Upper lobe of left lung (tissue), 6 donors: ENCODE results near the gene NOP56. TPM values are rescaled to one million over a fixed set of nuclear protein-coding genes. Genes with fewer than 3 reads are reported as not detected.
"Not testable (repeated sequence)": the region's sequence is repeated elsewhere in the genome, so short reads cannot be mapped to it uniquely, and the experiment has no call there.

Experiments
- ATAC-seq, 2 donors: fragments of 200-7000 bp; cut with Tn5 transposase; one replicate each; pipeline ENCODE4 v1.9.1; 2022; ENCODE audit warnings: mild to moderate bottlenecking in 2 of 2, moderate library complexity in 2 of 2; ENCODE audit not compliant: low FRiP score in 2 of 2
- DNase-seq, 2 donors: peaks; one replicate each; pipeline ENCODE4 v3.0.0-alpha.2; 2019 to 2020
- H3K27ac ChIP-seq, 4 donors: fragments of 200-600 bp; sonication (generic); one replicate each; pipeline ENCODE4 v1.5.1; 2016 to 2019
- H3K27me3 ChIP-seq, 4 donors: fragments of 200-600 bp; sonication (generic); one replicate each; pipeline ENCODE4 v1.5.1; 2017 to 2019
- H3K36me3 ChIP-seq, 4 donors: fragments of 200-600 bp; sonication (generic); one replicate each; pipeline ENCODE4 v1.5.1; 2016 to 2019
- H3K4me1 ChIP-seq, 4 donors: fragments of 200-600 bp; sonication (generic); one replicate each; pipeline ENCODE4 v1.5.1; 2018 to 2019
- H3K4me3 ChIP-seq, 4 donors: fragments of 200-600 bp; sonication (generic); one replicate each; pipeline ENCODE4 v1.5.1; 2017 to 2019; ENCODE audit warnings: mild to moderate bottlenecking in 2 of 4, moderate library complexity in 1 of 4
- H3K9me3 ChIP-seq, 4 donors: fragments of 200-600 bp; sonication (generic); one replicate each; pipeline ENCODE4 v1.5.1; 2018 to 2019
- EP300 ChIP-seq, 4 donors: sonication (generic); formaldehyde crosslinking; IDR thresholded peaks; one replicate each; pipeline ENCODE4 v1.5.1; 2017; ENCODE audit warnings: antibody characterized with exemption in 4 of 4, control low read depth in 2 of 4
- POLR2A ChIP-seq, 4 donors: fragments of 450-650 bp; IDR thresholded peaks; one replicate each; pipeline ENCODE4 v1.5.1; 2016 to 2017; ENCODE audit warnings: antibody characterized with exemption in 4 of 4, mild to moderate bottlenecking in 2 of 4
- POLR2AphosphoS5 ChIP-seq, 2 donors: sonication (generic); formaldehyde crosslinking; IDR thresholded peaks; one replicate each; pipeline ENCODE4 v1.5.1; 2017; ENCODE audit warnings: antibody characterized with exemption in 2 of 2
- WGBS, 2 donors: methylation state at CpG; one replicate each; pipeline ENCODE4 v1.1.5; 2017 to 2018; 5-methylcytosine and 5-hydroxymethylcytosine counted together
- total RNA-seq, 6 donors: library from RNA; depleted of rRNA in 4 of 6; stranded (reverse); fragments of >200 nt in 4 of 6; gene quantifications; one replicate each; pipeline versions ENCODE4 v1.1.0 to v1.2.1, GENCODE V29; 2016 to 2021
- TF ChIP-seq, protein P1 (sequence below), 6 experiments: fragments of 450-650 bp in 4 of 6; fragments of 200-600 bp in 2 of 6; sonication (generic) in 2 of 6; IDR thresholded peaks; one replicate each; pipeline ENCODE4 v1.5.1; 2016 to 2019; ENCODE audit warnings: antibody characterized with exemption in 6 of 6
- donor health status: DM: no; HTN: no; CAD: no; lungs with moderate emphysema.
- donor health status: DM: no; HTN: yes; CAD: no; lungs with severe emphysema.

NOP56 gene
- total RNA-seq, 6 donors from 2014 or later = 64.8 to 162 (median 93.6) TPM

DNA sequence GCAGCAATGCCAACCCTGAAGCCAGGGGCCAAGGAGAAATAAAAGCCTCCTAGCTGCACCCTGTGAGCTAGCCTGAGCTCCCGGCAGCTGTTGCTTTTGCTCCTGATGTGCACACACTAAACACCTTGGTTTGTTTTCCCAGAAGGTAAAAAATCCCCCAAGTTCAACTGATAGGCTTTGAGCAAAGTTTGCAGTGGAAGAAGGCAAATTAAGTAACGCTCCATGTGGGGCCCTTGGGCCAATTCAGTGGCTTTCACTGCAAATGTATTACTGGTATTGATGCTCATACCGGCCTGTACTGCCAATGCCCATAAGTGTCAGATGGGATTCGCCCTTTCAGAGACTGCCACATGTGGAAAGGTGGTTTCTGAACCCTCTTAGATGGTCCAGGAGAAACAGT, 21.0 kb downstream of the NOP56 start:
- H3K4me1 ChIP-seq = no peaks in the 10 kb centered on the region
- no peak for DNase-seq
- H3K9me3 ChIP-seq = no peaks in the 10 kb centered on the region
- 85 to 92% methylated on average over 4 of the region's 4 CpGs for WGBS, 2 donors
- H3K36me3 ChIP-seq = no peaks in the 10 kb centered on the region
- no peak overlapping the region for H3K4me3 ChIP-seq
- no peak overlapping the region for H3K27ac ChIP-seq
- H3K27me3 ChIP-seq = no peaks in the 10 kb centered on the region
- TF ChIP-seq, protein P1, sequence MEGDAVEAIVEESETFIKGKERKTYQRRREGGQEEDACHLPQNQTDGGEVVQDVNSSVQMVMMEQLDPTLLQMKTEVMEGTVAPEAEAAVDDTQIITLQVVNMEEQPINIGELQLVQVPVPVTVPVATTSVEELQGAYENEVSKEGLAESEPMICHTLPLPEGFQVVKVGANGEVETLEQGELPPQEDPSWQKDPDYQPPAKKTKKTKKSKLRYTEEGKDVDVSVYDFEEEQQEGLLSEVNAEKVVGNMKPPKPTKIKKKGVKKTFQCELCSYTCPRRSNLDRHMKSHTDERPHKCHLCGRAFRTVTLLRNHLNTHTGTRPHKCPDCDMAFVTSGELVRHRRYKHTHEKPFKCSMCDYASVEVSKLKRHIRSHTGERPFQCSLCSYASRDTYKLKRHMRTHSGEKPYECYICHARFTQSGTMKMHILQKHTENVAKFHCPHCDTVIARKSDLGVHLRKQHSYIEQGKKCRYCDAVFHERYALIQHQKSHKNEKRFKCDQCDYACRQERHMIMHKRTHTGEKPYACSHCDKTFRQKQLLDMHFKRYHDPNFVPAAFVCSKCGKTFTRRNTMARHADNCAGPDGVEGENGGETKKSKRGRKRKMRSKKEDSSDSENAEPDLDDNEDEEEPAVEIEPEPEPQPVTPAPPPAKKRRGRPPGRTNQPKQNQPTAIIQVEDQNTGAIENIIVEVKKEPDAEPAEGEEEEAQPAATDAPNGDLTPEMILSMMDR (IDR thresholded peaks at IDR 0.05) = no peak
- TF ChIP-seq EP300 (IDR thresholded peaks at IDR 0.05) (no peak), POLR2AphosphoS5 (IDR thresholded peaks at IDR 0.05) (no peak), POLR2A (IDR thresholded peaks at IDR 0.05) (no peak)
- no peak for ATAC-seq

DNA sequence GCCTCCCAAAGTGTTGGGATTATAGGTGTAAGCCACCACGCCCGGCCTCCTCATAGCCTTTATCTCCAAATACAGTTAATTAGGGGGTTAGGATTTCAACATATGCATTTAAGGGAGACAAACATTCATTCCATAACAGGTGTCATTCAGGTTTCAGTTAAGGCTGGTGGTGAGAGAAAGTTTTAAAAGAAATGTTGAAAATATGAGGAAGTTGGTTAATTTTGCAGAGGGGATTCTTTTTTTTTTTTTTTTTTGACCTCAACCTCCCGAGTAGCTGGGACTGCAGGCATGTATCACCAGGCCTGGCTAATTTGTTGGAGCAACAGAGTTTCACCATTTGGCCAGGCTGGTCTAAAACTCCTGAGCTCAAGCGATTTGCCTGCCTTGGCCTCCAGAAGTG, 27.6 kb downstream of the NOP56 start:
- H3K4me3 ChIP-seq = no peak overlapping the region
- ATAC-seq = no peak
- no peaks in the 10 kb centered on the region for H3K4me1 ChIP-seq
- no peak for DNase-seq
- 72 to 79% methylated on average over 4 of the region's 4 CpGs for WGBS, 2 donors
- H3K27ac ChIP-seq = no peak overlapping the region
- no peaks in the 10 kb centered on the region for H3K9me3 ChIP-seq
- TF ChIP-seq EP300 (IDR thresholded peaks at IDR 0.05) (no peak), POLR2A (IDR thresholded peaks at IDR 0.05) (no peak), POLR2AphosphoS5 (IDR thresholded peaks at IDR 0.05) (no peak)
- TF ChIP-seq, protein P1 (IDR thresholded peaks at IDR 0.05) = no peak
- no peaks in the 10 kb centered on the region for H3K27me3 ChIP-seq
- H3K36me3 ChIP-seq = no peaks in the 10 kb centered on the region

DNA sequence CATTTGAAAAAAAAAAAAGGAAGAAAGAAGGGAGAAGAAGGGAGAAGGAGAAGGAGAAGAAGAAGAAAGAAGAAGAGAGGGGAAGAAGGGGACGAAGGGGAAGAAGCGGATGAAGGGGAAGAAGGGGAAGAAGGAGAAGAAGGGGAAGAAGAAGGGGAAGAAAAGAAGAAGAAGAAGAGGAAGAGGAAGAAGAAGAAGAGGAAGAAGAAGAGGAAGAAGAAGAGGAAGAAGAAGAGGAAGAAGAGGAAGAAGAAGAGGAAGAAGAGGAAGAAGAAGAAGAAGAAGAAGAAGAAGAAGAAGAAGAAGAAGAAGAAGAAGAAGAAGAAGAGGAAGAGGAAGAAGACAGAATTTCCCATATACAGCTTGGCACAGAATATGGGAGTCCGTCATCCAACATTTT, 29.6 kb downstream of the NOP56 start:
- not testable (repeated sequence) for H3K36me3 ChIP-seq, ATAC-seq, H3K9me3 ChIP-seq, H3K4me3 ChIP-seq, H3K27me3 ChIP-seq, H3K4me1 ChIP-seq, DNase-seq, H3K27ac ChIP-seq
- 67 to 75% methylated on average over 3 of the region's 3 CpGs for WGBS, 2 donors

DNA sequence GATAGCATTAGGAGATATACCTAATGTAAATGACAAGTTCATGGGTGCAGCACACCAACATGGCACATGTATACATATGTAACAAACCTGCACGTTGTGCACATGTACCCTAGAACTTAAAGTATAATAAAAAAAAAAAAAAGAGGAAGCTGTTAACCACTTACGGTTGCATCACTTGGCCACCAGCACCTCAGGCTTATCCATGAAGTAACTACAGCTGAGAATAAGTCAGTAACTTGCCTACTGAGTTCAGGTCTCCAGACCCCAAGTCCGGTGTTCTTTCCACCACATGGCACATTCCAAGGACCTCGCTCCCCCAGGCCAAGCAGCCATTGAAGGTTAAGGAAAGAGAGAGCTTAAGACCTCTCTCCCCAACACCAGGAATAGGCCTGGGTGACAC, 32.4 kb downstream of the NOP56 start:
- WGBS, 2 donors = 56 to 62% methylated on average over 4 of the region's 4 CpGs
- peak in 1 of 2 donors; percentile 36 for DNase-seq

DNA sequence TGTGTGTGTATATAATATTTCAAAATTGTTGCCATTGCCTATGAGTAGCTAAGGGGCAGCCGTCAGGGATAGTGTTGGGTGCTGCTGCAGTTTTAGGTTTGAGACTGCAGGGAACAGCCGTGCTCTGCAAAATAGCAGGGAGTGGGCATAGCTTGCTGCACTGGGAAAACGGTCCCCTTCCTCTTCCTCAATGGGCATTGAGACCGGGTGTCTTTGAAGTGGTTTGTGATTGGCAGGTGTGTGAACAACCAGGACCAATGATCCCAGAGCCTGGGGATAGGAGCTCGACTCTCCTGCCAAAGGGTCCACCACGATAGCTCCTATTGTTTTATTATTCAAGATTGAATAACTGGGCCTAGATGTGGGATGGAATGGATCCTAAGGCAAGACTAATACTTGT, 35.1 kb downstream of the NOP56 start:
- no peak for ATAC-seq
- H3K4me3 ChIP-seq = no peak overlapping the region
- peaks cover 2 to 14% (median 3%) of the 10 kb centered on the region in 4 donors for H3K4me1 ChIP-seq
- H3K27ac ChIP-seq = no peak overlapping the region
- TF ChIP-seq, protein P1 (IDR thresholded peaks at IDR 0.05) = no peak
- TF ChIP-seq POLR2AphosphoS5 (IDR thresholded peaks at IDR 0.05) (no peak), EP300 (IDR thresholded peaks at IDR 0.05) (no peak), POLR2A (IDR thresholded peaks at IDR 0.05) (no peak)
- DNase-seq = no peak
- no peaks in the 10 kb centered on the region for H3K9me3 ChIP-seq
- no peaks in the 10 kb centered on the region for H3K27me3 ChIP-seq
- no peaks in the 10 kb centered on the region for H3K36me3 ChIP-seq
- WGBS, 2 donors = 48% methylated on average over 6 of the region's 6 CpGs

More for the DNA sequence above, 32.4 kb downstream of the NOP56 start:
- not testable (repeated sequence) for H3K27me3 ChIP-seq, H3K36me3 ChIP-seq, H3K4me3 ChIP-seq, H3K27ac ChIP-seq, H3K9me3 ChIP-seq, ATAC-seq, H3K4me1 ChIP-seq

DNA sequence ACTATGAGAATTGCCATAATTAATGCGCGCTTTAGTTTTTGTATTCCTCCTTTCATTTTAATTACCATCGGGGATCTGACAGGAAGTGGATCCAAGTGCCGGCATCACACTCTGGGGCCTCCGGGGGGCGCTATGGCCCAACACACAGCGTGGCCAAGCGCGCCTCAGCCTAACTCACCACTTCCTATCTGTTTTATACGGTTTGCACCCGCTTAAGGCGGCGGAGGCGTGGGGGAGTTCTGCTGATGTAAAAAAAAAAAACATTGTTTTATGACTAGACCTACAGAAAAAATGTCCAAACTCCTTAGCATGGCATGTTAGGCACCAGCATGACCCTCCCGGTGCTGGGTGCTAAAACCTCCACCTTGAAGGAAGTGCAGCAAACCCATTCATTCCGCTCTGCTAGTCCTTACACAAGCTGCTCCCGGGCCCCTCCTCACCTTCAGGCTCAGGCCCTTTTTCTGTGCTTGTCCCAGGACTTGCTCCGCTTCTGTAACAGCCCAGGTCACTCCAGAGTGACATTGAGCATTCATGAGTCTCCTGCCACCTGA, 35.7 kb downstream of the NOP56 start:
- DNase-seq = peak; percentile 51 to 84
- peak in 1 of 2 donors; percentile 63 for ATAC-seq
- Histone ChIP-seq H3K4me1 (peaks cover 2 to 14% (median 3%) of the 10 kb centered on the region in 4 donors), H3K36me3 (no peaks in the 10 kb centered on the region), H3K27me3 (no peaks in the 10 kb centered on the region), H3K4me3 (no peak overlapping the region), H3K9me3 (no peaks in the 10 kb centered on the region), H3K27ac (no peak overlapping the region)
- WGBS, 2 donors = 17 to 20% methylated on average over 18 of the region's 18 CpGs
- TF ChIP-seq, protein P1 (IDR thresholded peaks at IDR 0.05) = peak; percentile 43 to 62 (median 56)
- TF ChIP-seq POLR2AphosphoS5 (IDR thresholded peaks at IDR 0.05) (no peak), EP300 (IDR thresholded peaks at IDR 0.05) (no peak), POLR2A (IDR thresholded peaks at IDR 0.05) (no peak)
